Measurements from ENCODE around the gene MEP1A.

- TF ChIP-seq, protein P1, sequence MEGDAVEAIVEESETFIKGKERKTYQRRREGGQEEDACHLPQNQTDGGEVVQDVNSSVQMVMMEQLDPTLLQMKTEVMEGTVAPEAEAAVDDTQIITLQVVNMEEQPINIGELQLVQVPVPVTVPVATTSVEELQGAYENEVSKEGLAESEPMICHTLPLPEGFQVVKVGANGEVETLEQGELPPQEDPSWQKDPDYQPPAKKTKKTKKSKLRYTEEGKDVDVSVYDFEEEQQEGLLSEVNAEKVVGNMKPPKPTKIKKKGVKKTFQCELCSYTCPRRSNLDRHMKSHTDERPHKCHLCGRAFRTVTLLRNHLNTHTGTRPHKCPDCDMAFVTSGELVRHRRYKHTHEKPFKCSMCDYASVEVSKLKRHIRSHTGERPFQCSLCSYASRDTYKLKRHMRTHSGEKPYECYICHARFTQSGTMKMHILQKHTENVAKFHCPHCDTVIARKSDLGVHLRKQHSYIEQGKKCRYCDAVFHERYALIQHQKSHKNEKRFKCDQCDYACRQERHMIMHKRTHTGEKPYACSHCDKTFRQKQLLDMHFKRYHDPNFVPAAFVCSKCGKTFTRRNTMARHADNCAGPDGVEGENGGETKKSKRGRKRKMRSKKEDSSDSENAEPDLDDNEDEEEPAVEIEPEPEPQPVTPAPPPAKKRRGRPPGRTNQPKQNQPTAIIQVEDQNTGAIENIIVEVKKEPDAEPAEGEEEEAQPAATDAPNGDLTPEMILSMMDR (IDR thresholded peaks at IDR 0.05) = no peak
- no peak for TF ChIP-seq POLR2AphosphoS5 (IDR thresholded peaks at IDR 0.05)
Observed at GRCh38 chr6:46863791-46864190, 70.6 kb downstream of the MEP1A start.

Data from esophagus muscularis mucosa (tissue), 3 donors.